GM18873 (cell line): ENCODE measurements around the gene STPG1.

Experiments used
- ATAC-seq: cut with Tn5 transposase; IDR thresholded peaks from one replicate; pipeline ENCODE4 v1.9.1; 2021; ENCODE audit warnings: mild to moderate bottlenecking, moderate library complexity, moderate number of reproducible peaks; ENCODE audit not compliant: unreplicated experiment, low FRiP score

Gene STPG1

GRCh38 chr1:24347159-24347934 is 66.2 kb downstream of the STPG1 start:
- no peak for ATAC-seq

GRCh38 chr1:24345334-24345733 is 68.2 kb downstream of the STPG1 start:
- ATAC-seq: no peak

- ATAC-seq: no peak
These were observed 69.4 kb downstream of the STPG1 start for GRCh38 chr1:24344090-24344742.

- ATAC-seq: no peak
These were observed 70.0 kb downstream of the STPG1 start for GRCh38 chr1:24343412-24344089.

- no peak for ATAC-seq
These were observed 72.3 kb downstream of the STPG1 start for GRCh38 chr1:24341260-24341659.

- ATAC-seq: no peak
These were observed 72.8 kb downstream of the STPG1 start for GRCh38 chr1:24340770-24341169.

GRCh38 chr1:24339996-24340395 is 73.6 kb downstream of the STPG1 start:
- ATAC-seq: no peak

GRCh38 chr1:24338447-24338846 is 75.1 kb downstream of the STPG1 start:
- no peak for ATAC-seq

GRCh38 chr1:24337455-24337854 is 76.1 kb downstream of the STPG1 start:
- no peak for ATAC-seq

- ATAC-seq: no peak
These were observed 77.5 kb downstream of the STPG1 start for GRCh38 chr1:24336075-24336474.

GRCh38 chr1:24331961-24332673 is 81.5 kb downstream of the STPG1 start:
- ATAC-seq: no peak

GRCh38 chr1:24329797-24330543 is 83.6 kb downstream of the STPG1 start:
- no peak for ATAC-seq

GRCh38 chr1:24329331-24329730 is 84.3 kb downstream of the STPG1 start:
- no peak for ATAC-seq

GRCh38 chr1:24327891-24328290 is 85.7 kb downstream of the STPG1 start:
- ATAC-seq: no peak

GRCh38 chr1:24327486-24327885 is 86.1 kb downstream of the STPG1 start:
- no peak for ATAC-seq

GRCh38 chr1:24325587-24326449 is 87.8 kb downstream of the STPG1 start:
- ATAC-seq: no peak

- no peak for ATAC-seq
These were observed 88.7 kb downstream of the STPG1 start for GRCh38 chr1:24324903-24325302.

GRCh38 chr1:24323281-24323680 is 90.3 kb downstream of the STPG1 start:
- no peak for ATAC-seq

GRCh38 chr1:24322470-24323177 is 91.0 kb downstream of the STPG1 start:
- no peak for ATAC-seq
